Common myeloid progenitor, CD34-positive (primary cell): Measurements from ENCODE around the gene APBA1.

Experiments
- CTCF ChIA-PET: fragments of 350-600 bp; sonication (Branson Sonifier 250); formaldehyde crosslinking; loops from one replicate; lab custom pipeline; 2021; ENCODE audit warnings: antibody characterized with exemption; lab: Charles Lee
- POLR2A ChIA-PET: fragments of 350-600 bp; sonication (Branson Sonifier 250); formaldehyde crosslinking; loops from one replicate; lab custom pipeline; 2021; ENCODE audit warnings: antibody characterized with exemption; lab: Charles Lee
- DNase-seq, 3 donors: peaks; one replicate each; pipeline versions ENCODE4 v3.0.0 to v3.0.0-alpha.2; 2013
- H3K27ac ChIP-seq, 2 experiments: 1 replicate in 1 of 2; 2 replicates in 1 of 2; pipeline ENCODE4 v1.7.0; 2013; ENCODE audit warnings: inconsistent platforms in 2 of 2, low read length in 2 of 2, mild to moderate bottlenecking in 2 of 2, low read depth in 1 of 2, moderate library complexity in 1 of 2; ENCODE audit not compliant: severe bottlenecking in 2 of 2, insufficient read depth in 1 of 2, poor library complexity in 1 of 2
- H3K27me3 ChIP-seq, 5 experiments: replicated peaks in 2 of 5; 1 replicate in 3 of 5; 2 replicates in 2 of 5; pipeline versions ENCODE4 v1.6.1 to v1.7.0; 2013; ENCODE audit warnings: low read length in 4 of 5, mild to moderate bottlenecking in 2 of 5, moderate library complexity in 2 of 5, inconsistent platforms in 1 of 5; ENCODE audit not compliant: insufficient read depth in 5 of 5, control insufficient read depth in 4 of 5
- H3K36me3 ChIP-seq, 4 experiments: 1 replicate in 2 of 4; 2 replicates in 2 of 4; pipeline versions ENCODE4 v1.6.1 to v1.7.0; 2013; ENCODE audit warnings: low read length in 3 of 4, control low read depth in 1 of 4, mild to moderate bottlenecking in 1 of 4; ENCODE audit not compliant: control insufficient read depth in 4 of 4, insufficient read depth in 4 of 4
- H3K4me1 ChIP-seq, 4 experiments: 1 replicate in 3 of 4; 2 replicates in 1 of 4; pipeline versions ENCODE4 v1.6.1 to v1.7.1; 2013; ENCODE audit warnings: low read length in 3 of 4, mild to moderate bottlenecking in 3 of 4, control low read depth in 1 of 4, inconsistent platforms in 1 of 4, moderate library complexity in 1 of 4; ENCODE audit not compliant: control insufficient read depth in 4 of 4, insufficient read depth in 4 of 4; ENCODE audit errors: control extremely low read depth in 1 of 4
- H3K4me3 ChIP-seq, 7 experiments: 1 replicate in 4 of 7; 2 replicates in 3 of 7; pipeline versions ENCODE4 v1.5.1 to v1.7.0; 2013; ENCODE audit warnings: mild to moderate bottlenecking in 7 of 7, low read length in 6 of 7, moderate library complexity in 6 of 7, inconsistent platforms in 2 of 7, low read depth in 2 of 7, control low read depth in 1 of 7; ENCODE audit not compliant: insufficient read depth in 4 of 7, control insufficient read depth in 1 of 7; ENCODE audit errors: extremely low read depth in 1 of 7
- H3K9me3 ChIP-seq, 5 experiments: 1 replicate in 4 of 5; 2 replicates in 1 of 5; pipeline versions ENCODE4 v1.6.1 to v1.7.1; 2013; ENCODE audit warnings: low read length in 4 of 5, mild to moderate bottlenecking in 2 of 5, inconsistent platforms in 1 of 5, low read depth in 1 of 5, moderate library complexity in 1 of 5; ENCODE audit not compliant: control insufficient read depth in 4 of 5, insufficient read depth in 2 of 5; ENCODE audit errors: control extremely low read depth in 1 of 5
- WGBS: methylation state at CpG from one replicate; pipeline ENCODE4 v1.1.5; 2013; ENCODE audit not compliant: insufficient coverage; 5-methylcytosine and 5-hydroxymethylcytosine counted together

Gene APBA1

DNA sequence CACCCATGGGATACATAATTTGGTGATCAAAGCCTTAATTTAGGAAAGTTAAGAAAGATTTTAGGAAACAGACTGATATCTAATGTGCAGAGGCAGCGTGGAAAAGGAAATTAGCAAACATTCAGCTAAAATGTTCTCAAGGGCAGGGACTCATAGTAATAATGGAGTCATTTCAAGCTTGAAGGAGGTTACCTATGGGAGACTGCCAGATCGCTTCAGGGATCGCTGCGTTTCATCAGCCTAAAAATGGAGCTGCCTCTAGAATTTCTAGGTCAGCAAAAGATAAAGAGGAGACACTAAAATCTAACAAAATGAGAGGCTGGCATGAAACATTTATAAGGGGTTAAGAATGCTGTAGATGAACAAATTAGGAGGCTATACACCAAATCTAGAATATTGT, 115.5 kb downstream of the APBA1 start:
- POLR2A ChIA-PET: no interaction called here
- no peaks in the 10 kb centered on the region for H3K36me3 ChIP-seq
- no peaks in the 10 kb centered on the region for H3K27me3 ChIP-seq
- H3K4me3 ChIP-seq: no peak overlapping the region
- H3K9me3 ChIP-seq: no peaks in the 10 kb centered on the region
- H3K4me1 ChIP-seq: peaks cover 0 to 4% (median 0%) of the 10 kb centered on the region in 4 experiments
- H3K27ac ChIP-seq: no peak overlapping the region
- WGBS: 100% methylated on average over 4 of the region's 4 CpGs
- CTCF ChIA-PET: no interaction called here
- DNase-seq: no peak

DNA sequence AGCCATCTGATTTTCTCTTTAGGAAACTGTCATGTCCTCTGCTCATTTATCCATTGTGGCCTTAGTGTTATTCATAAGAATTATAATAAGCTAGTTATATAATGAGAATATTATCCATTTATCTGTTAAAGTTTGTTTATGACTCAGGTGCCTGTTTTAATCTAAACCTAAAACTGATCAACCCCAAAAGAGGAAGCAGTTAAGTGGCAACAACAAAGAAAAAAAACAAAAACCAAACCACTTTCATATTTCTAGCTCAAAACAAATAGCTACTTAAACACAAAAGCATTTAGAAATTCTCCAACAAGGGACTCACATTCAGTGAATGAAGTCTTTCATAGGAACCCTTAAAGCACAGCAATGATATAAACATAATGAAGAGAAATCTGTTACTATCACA, 116.4 kb downstream of the APBA1 start:
- no peaks in the 10 kb centered on the region for H3K27me3 ChIP-seq
- no peaks in the 10 kb centered on the region for H3K9me3 ChIP-seq
- no peak overlapping the region for H3K4me3 ChIP-seq
- no peaks in the 10 kb centered on the region for H3K36me3 ChIP-seq
- CTCF ChIA-PET: interaction anchor here (0.9 to 1.0 kb wide), 2 partner anchors 8 to 13 kb away, joined by 3 read pairs; no protein-coding TSS in a partner anchor
- no peak overlapping the region for H3K27ac ChIP-seq
- H3K4me1 ChIP-seq: peaks cover 0 to 4% (median 0%) of the 10 kb centered on the region in 4 experiments
- DNase-seq: peak in 2 of 3 donors; percentile 44 to 45
- POLR2A ChIA-PET: no interaction called here

DNA sequence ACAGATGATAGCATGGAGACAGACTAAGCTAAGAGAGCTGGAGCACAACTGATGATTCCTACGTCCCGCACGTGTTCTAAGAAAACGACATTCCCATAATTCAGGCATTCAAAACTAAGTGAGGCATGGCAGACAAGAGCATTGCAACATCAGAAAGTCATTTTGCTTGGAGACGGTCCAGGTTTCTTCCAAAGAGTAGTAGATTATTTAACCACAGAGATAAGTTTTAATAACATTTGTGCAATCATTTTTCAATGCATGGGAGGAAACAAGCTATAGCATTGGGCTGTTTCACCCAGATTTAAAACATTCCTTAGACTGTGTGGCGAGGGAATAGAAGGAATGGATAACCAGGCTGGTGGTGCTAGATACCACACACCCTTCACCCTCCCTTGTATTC, 117.2 kb downstream of the APBA1 start:
- WGBS: 93% methylated on average over 4 of the region's 6 CpGs
- CTCF ChIA-PET: interaction anchor here (0.6 to 1.0 kb wide), 2 partner anchors 10 to 15 kb away, joined by 3 to 6 read pairs; no protein-coding TSS in a partner anchor
- Histone ChIP-seq H3K27me3 (no peaks in the 10 kb centered on the region), H3K4me1 (peaks cover 0 to 4% (median 0%) of the 10 kb centered on the region in 4 experiments), H3K4me3 (no peak overlapping the region), H3K36me3 (no peaks in the 10 kb centered on the region), H3K27ac (no peak overlapping the region), H3K9me3 (no peaks in the 10 kb centered on the region)
- POLR2A ChIA-PET: no interaction called here
- DNase-seq: no peak

DNA sequence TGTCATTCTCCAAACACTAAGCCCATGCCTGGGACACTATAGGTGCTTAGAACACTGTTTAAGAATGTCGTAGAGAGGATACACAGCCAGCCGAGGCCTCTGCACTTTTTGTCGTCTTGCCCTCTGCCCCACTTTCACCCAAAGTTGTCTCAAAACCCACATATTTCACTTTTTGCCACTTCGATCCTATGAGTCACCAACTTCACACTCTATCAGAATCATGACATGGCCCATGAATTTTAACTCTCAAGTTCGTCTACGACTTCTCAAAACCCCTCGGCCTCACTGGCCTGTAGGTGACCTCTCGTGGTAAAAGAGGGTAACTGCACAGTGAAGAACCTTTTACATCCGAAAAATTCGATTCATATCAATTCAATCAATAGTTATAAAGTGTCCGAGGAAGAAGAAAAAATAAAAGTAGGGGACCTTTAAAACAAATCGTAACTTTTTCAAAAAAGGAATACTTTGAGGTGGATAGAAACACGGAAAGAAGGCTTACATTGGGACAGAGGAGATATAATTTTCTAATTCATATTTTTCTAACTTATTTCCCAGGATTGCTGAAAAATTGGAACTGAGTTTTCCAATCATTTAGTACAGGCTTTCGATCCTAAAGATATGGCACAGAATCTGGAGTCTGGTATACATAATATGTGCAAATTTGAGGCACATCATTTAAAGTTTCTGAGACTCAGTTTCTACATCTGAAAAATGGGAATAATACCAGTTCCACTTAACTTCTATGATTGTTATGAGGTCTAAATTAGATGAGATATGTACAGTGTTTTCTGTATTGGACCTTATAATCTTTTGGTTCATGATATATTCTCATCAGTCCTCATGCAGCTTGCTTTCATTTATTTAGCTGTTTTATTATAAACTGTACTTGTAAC, 122.6 kb downstream of the APBA1 start:
- H3K4me3 ChIP-seq: no peak overlapping the region
- H3K36me3 ChIP-seq: no peaks in the 10 kb centered on the region
- 46% methylated on average over 6 of the region's 14 CpGs for WGBS
- no peaks in the 10 kb centered on the region for H3K27me3 ChIP-seq
- peak; percentile 47 to 70 (median 67) for DNase-seq
- H3K4me1 ChIP-seq: no peaks in the 10 kb centered on the region
- POLR2A ChIA-PET: no interaction called here
- H3K27ac ChIP-seq: no peak overlapping the region
- CTCF ChIA-PET: interaction anchor here (0.7 to 5.4 kb wide), 5 partner anchors 11 to 128 kb away, joined by 3 to 64 read pairs (median 4); no protein-coding TSS in a partner anchor
- H3K9me3 ChIP-seq: no peaks in the 10 kb centered on the region

DNA sequence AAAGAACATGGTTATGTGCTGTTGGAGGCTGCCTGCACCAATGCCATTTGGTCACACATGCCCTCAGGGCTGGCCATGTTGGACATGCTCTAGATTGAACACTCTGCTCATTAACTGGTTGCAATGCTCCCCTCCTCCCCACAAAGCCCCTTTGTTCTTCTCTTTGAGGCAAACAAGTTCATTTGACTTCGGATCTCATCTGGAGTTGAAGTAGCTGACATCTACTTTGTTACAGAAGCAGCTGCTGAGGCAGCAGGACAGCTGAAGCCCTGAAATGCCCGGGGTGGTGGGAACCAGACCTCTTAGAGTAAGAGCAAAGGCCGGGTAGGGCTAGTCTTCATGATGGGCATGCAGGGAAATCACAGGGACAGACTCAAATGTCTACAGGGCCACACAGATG, 123.5 kb downstream of the APBA1 start:
- H3K27me3 ChIP-seq: no peaks in the 10 kb centered on the region
- no peaks in the 10 kb centered on the region for H3K36me3 ChIP-seq
- WGBS: 98% methylated on average over 3 of the region's 3 CpGs
- no peak for DNase-seq
- H3K9me3 ChIP-seq: no peaks in the 10 kb centered on the region
- no peak overlapping the region for H3K27ac ChIP-seq
- no peaks in the 10 kb centered on the region for H3K4me1 ChIP-seq
- H3K4me3 ChIP-seq: no peak overlapping the region
- ChIA-PET POLR2A (no interaction called here), CTCF (interaction anchor here (1.1 to 5.4 kb wide), 6 partner anchors 14 to 127 kb away, joined by 3 to 64 read pairs (median 4); no protein-coding TSS in a partner anchor)

DNA sequence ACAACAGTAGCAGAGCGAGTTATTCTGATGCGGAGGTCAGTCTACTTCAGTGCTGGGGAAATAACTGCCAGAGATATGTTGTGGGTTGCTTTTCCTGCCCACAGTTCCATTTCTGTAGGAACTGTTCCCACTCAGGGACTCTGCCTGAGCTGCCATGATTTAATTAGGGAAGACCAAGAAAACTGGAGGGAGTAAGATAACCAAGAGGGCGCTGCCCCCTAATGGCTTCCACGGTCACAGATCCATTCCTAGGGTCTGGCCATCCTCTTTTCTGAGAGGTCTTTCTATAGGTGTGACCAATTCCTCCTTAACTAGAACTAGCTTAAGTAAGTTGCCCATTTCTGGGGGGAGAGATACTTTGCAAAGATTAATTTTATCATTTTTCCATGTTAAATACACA, 125.9 kb downstream of the APBA1 start:
- CTCF ChIA-PET: interaction anchor here (3.1 to 5.4 kb wide), 2 partner anchors 121 to 125 kb away, joined by 9 to 64 read pairs; no protein-coding TSS in a partner anchor
- POLR2A ChIA-PET: no interaction called here
- DNase-seq: no peak
- no peaks in the 10 kb centered on the region for H3K36me3 ChIP-seq
- H3K9me3 ChIP-seq: no peaks in the 10 kb centered on the region
- no peak overlapping the region for H3K4me3 ChIP-seq
- no peaks in the 10 kb centered on the region for H3K27me3 ChIP-seq
- no peak overlapping the region for H3K27ac ChIP-seq
- H3K4me1 ChIP-seq: no peaks in the 10 kb centered on the region
- WGBS: 70% methylated on average over 4 of the region's 4 CpGs
